ENCODE results near the gene DNMT1.

The DNMT1 gene

GRCh38 chr19:10107817-10108367 lies 86.9 kb downstream of the DNMT1 start:
- no peak overlapping the region for H3K27ac ChIP-seq
- no peak for TF ChIP-seq ZFX (IDR thresholded peaks at IDR 0.05; ENCODE audit: borderline replicate concordance)
- TF ChIP-seq, protein P1, sequence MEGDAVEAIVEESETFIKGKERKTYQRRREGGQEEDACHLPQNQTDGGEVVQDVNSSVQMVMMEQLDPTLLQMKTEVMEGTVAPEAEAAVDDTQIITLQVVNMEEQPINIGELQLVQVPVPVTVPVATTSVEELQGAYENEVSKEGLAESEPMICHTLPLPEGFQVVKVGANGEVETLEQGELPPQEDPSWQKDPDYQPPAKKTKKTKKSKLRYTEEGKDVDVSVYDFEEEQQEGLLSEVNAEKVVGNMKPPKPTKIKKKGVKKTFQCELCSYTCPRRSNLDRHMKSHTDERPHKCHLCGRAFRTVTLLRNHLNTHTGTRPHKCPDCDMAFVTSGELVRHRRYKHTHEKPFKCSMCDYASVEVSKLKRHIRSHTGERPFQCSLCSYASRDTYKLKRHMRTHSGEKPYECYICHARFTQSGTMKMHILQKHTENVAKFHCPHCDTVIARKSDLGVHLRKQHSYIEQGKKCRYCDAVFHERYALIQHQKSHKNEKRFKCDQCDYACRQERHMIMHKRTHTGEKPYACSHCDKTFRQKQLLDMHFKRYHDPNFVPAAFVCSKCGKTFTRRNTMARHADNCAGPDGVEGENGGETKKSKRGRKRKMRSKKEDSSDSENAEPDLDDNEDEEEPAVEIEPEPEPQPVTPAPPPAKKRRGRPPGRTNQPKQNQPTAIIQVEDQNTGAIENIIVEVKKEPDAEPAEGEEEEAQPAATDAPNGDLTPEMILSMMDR (IDR thresholded peaks at IDR 0.05): no peak

DNA sequence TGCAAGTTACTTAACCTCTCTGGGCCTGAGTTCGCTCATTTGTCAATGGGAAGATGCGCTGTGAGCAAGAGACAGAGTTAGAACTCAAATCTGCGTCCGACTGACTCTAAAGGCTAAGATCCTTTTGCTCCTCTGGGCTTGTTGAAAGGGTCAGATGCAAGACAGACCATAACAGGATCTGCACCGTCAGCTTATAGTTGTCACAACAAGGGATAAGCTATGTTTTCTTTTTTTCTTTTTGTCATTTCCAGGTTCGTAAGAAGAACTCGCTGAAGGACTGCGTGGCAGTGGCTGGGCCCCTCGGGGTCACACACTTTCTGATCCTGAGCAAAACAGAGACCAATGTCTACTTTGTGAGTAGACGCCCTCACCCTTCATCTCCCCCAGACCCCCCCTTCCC lies 87.5 kb downstream of the DNMT1 start:
- H3K27ac ChIP-seq: peak overlapping the region; percentile 69

DNA sequence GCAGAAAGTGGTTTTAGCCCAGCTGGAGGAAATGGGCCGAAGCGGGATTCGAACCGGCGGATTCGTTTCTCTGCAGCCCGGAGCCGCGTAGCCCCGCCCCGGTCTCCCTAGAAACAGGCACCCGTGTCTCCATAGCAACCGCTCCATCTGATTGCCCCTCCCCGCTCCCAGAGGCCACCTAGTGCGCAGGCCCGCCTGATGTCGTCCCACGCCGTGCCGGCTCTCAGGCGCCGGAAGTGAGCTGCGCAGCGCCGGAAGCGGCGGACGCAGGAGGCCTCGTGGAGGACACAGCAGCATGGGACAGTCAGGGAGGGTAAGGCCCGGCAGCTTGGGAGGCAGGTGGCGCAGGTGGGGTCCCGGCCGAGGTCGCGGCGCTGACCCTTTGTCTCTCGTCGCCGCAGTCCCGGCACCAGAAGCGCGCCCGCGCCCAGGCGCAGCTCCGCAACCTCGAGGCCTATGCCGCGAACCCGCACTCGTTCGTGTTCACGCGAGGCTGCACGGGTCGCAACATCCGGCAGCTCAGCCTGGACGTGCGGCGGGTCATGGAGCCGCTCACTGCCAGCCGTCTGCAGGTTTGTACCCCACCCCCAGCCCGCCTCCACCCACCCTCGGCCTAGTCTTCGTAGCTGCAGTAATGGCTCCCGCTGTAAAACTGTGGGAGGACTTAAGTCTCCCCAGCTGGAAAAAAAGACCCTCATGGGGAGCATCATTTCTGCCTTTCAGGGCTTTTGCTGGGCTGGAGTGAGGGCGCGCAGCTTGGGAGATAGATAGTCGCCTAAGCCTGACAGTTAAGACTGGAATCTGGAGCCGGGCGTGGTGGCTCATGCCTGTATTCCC lies 88.4 kb downstream of the DNMT1 start, which contains the start of gene PPAN:
TSS of gene PPAN (plus strand) at position 263 of the 837 bp plus-strand sequence. CDS start at position 296, 33 bp downstream.
- peak within 1 kb of the TSS; percentile 69 for H3K27ac ChIP-seq
- TF ChIP-seq, protein P1 (IDR thresholded peaks at IDR 0.05): no peak
- no peak for TF ChIP-seq ZFX (IDR thresholded peaks at IDR 0.05; ENCODE audit: borderline replicate concordance)

More for the DNA sequence above, 87.5 kb downstream of the DNMT1 start:
- no peak for TF ChIP-seq ZFX (IDR thresholded peaks at IDR 0.05; ENCODE audit: borderline replicate concordance)
- TF ChIP-seq, protein P1 (IDR thresholded peaks at IDR 0.05): no peak

DNA sequence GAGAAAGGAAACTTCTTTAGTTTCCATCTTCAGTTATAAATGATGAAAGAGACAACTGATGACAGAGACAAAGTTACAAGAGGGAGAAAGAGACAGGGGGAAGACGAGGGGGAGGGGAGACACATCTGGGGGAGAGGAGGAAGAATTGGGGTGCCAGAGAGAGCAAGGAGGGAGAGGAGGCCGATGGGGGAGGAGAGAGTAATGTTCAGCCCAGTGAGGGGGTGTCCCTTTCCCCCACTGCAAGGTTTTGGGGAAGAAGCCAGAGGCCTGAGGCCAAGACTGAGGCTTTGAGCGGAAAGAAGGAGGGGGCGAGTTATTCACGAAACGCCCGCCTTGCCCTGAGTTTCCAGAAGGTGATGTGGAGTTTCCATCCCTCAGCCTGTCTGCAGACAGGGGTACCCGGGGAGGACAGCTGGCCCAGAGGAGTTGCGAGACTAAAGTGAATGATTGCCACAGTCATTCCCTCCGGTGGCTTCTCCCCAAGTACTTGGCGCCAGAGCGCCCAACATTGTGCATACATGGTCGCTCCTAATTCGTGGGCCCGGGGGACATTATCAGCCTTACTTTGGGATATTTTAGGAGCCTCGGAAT lies 89.1 kb downstream of the DNMT1 start:
- TF ChIP-seq, protein P1 (IDR thresholded peaks at IDR 0.05): no peak
- no peak for TF ChIP-seq ZFX (IDR thresholded peaks at IDR 0.05; ENCODE audit: borderline replicate concordance)
- H3K27ac ChIP-seq: no peak overlapping the region

- no peak overlapping the region for H3K27ac ChIP-seq
- TF ChIP-seq, protein P1 (IDR thresholded peaks at IDR 0.05): no peak
- no peak for TF ChIP-seq ZFX (IDR thresholded peaks at IDR 0.05; ENCODE audit: borderline replicate concordance)
Measured at GRCh38 chr19:10104665-10105508, 89.9 kb downstream of the DNMT1 start.

- H3K27ac ChIP-seq: no peak overlapping the region
- no peak for TF ChIP-seq ZFX (IDR thresholded peaks at IDR 0.05; ENCODE audit: borderline replicate concordance)
- TF ChIP-seq, protein P1 (IDR thresholded peaks at IDR 0.05): no peak
Measured at GRCh38 chr19:10104130-10104513, 90.6 kb downstream of the DNMT1 start.
